GM12892 (cell line): ENCODE measurements around the gene MEOX2.

ENCODE experiments used
- POLR2A ChIP-seq: IDR thresholded peaks from 2 replicates; pipeline ENCODE4 v1.6.1; 2011; ENCODE audit warnings: low read depth, low read length, control low read depth
- POLR2AphosphoS5 ChIP-seq: IDR thresholded peaks from 2 replicates; pipeline ENCODE4 v1.6.1; 2011; ENCODE audit warnings: low read depth, low read length, control low read depth
- TAF1 ChIP-seq: IDR thresholded peaks from 2 replicates; pipeline ENCODE4 v1.6.1; 2011; ENCODE audit warnings: low read depth, mild to moderate bottlenecking, control low read depth, low read length, borderline replicate concordance

DNA sequence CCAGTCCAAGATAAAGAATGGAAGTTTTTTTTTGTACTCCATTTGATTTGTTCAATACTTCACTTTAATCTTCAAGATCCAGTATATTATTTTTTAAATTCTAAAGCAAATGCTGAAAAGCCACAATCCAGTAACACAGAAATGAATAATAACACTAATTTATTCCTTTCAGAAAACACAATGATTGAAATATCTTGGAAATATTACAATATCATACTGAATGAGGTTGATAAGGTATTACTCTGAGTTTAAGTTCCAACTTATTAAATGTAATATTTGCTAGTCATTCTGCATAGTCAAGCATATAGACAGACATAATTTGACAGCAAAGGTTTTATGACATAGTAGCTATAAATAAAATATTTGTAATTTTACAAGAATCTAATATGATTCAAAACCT lies 4.4 kb downstream of the MEOX2 start:
- TF ChIP-seq POLR2A (no peak), POLR2AphosphoS5 (no peak), TAF1 (no peak)
